ENCODE data around the gene C1QTNF1.

C1QTNF1 gene

GRCh38 chr17:79041041-79041570, 17.1 kb downstream of the C1QTNF1 start:
- DNase-seq (ENCODE audit: low spot score), result no peak

GRCh38 chr17:79041723-79042420, 17.9 kb downstream of the C1QTNF1 start:
- no peak for DNase-seq (ENCODE audit: low spot score)

- DNase-seq (ENCODE audit: low spot score), result peak; percentile 77
Observed at GRCh38 chr17:79042421-79043190, 18.6 kb downstream of the C1QTNF1 start.

- no peak for DNase-seq (ENCODE audit: low spot score)
Observed at GRCh38 chr17:79043191-79043930, 19.4 kb downstream of the C1QTNF1 start.

GRCh38 chr17:79043931-79044320, 20.0 kb downstream of the C1QTNF1 start:
- no peak for DNase-seq (ENCODE audit: low spot score)

- DNase-seq (ENCODE audit: low spot score), result no peak
Observed at GRCh38 chr17:79044462-79044861, 20.5 kb downstream of the C1QTNF1 start.

- no peak for DNase-seq (ENCODE audit: low spot score)
Observed at GRCh38 chr17:79045001-79045729, 21.2 kb downstream of the C1QTNF1 start.

GRCh38 chr17:79045842-79046196, 21.9 kb downstream of the C1QTNF1 start:
- DNase-seq (ENCODE audit: low spot score), result peak; percentile 91

GRCh38 chr17:79046197-79046915, 22.4 kb downstream of the C1QTNF1 start:
- no peak for DNase-seq (ENCODE audit: low spot score)

GRCh38 chr17:79046916-79047280, 22.9 kb downstream of the C1QTNF1 start:
- no peak for DNase-seq (ENCODE audit: low spot score)

- no peak for DNase-seq (ENCODE audit: low spot score)
Observed at GRCh38 chr17:79047291-79047920, 23.4 kb downstream of the C1QTNF1 start.

GRCh38 chr17:79047923-79048825, 24.2 kb downstream of the C1QTNF1 start:
- DNase-seq (ENCODE audit: low spot score), result no peak

- no peak for DNase-seq (ENCODE audit: low spot score)
Observed at GRCh38 chr17:79048826-79049755, 25.1 kb downstream of the C1QTNF1 start.

- DNase-seq (ENCODE audit: low spot score), result no peak
Observed at GRCh38 chr17:79049821-79050220, 25.9 kb downstream of the C1QTNF1 start.

GRCh38 chr17:79050551-79050950, 26.6 kb downstream of the C1QTNF1 start:
- no peak for DNase-seq (ENCODE audit: low spot score)

- no peak for DNase-seq (ENCODE audit: low spot score)
Observed at GRCh38 chr17:79051306-79051705, 27.3 kb downstream of the C1QTNF1 start.

GRCh38 chr17:79052131-79052530, 28.2 kb downstream of the C1QTNF1 start:
- no peak for DNase-seq (ENCODE audit: low spot score)

GRCh38 chr17:79053251-79053925, 29.4 kb downstream of the C1QTNF1 start:
- no peak for DNase-seq (ENCODE audit: low spot score)
